NCI-H2196 (cell line): Measurements from ENCODE around the gene LPCAT3.
"Not testable (repeated sequence)": the region's sequence is repeated elsewhere in the genome, so short reads cannot be mapped to it uniquely, and the experiment has no call there.

Experiments
- DNase-seq: peaks from one replicate; lab custom pipeline; 2025; ENCODE audit not compliant: unreplicated experiment; lab: John Stamatoyannopoulos, UW

The LPCAT3 gene

DNA sequence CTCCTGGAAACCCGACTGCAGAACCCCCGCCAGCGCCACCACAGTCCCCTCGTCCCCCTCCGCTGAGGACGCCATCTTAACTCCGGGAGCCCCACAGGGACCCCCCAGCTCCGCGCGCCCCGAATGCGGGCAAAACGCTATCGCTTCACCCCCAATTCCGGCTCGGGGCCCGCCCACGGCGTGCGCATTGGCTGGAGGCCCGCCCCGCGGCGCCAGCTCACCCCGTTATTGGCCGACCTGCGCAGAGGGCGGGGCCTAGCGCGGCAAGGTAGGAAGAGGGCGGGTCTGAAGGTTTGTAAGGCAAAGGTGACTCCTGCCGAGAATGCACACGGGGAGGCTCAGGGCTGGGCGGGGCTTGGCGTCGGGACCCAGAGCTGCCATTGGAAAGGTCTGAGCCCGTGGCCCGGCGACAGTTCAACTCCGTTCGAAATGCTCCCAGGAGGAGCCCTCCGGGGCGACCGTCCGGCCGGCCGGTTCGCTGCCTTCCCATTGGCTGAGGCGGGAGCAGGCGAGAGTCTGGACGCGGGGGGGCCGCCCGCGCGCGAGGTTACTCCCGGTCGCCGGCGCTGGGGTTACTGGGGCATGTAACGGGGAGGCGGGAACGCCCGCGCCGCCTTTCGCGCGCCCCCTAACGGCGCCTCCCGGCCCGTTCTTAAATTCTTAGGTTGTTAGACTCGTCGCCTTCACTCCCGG, at the start of gene LPCAT3:
Gene LPCAT3 (minus strand): TSS at position 127 of the 693 bp plus-strand sequence. CDS start 52 bp downstream, at position 75.
- DNase-seq: peak; percentile 91

- DNase-seq: no peak
These were observed 48.8 kb upstream of the LPCAT3 start for GRCh38 chr12:7067096-7067495.

- DNase-seq: no peak
These were observed 48.3 kb upstream of the LPCAT3 start for GRCh38 chr12:7066596-7066995.

DNA sequence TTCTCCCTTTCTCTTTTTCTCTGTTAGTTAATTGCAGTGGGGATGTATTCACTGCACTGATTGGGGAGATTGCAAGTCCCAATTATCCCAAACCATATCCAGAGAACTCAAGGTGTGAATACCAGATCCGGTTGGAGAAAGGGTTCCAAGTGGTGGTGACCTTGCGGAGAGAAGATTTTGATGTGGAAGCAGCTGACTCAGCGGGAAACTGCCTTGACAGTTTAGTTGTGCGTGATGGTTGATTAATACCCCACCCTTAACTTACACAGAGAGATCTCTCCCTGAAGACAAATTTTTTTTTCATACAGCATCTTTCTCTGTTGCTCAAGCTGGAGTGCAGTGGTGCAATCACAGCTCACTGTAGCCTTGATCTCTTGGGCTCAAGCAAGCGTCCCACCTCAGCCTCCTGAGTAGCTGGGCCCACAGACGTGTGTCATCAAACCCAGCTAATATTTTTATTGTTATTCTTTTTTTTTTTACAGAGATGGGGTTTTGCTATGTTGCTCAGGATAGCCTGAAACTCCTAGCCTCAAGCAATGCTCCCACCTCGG, 46.9 kb upstream of the LPCAT3 start:
- no peak for DNase-seq

- DNase-seq: no peak
These were observed 46.2 kb upstream of the LPCAT3 start for GRCh38 chr12:7064516-7064915.

- DNase-seq: no peak
These were observed 43.3 kb upstream of the LPCAT3 start for GRCh38 chr12:7061596-7061995.

DNA sequence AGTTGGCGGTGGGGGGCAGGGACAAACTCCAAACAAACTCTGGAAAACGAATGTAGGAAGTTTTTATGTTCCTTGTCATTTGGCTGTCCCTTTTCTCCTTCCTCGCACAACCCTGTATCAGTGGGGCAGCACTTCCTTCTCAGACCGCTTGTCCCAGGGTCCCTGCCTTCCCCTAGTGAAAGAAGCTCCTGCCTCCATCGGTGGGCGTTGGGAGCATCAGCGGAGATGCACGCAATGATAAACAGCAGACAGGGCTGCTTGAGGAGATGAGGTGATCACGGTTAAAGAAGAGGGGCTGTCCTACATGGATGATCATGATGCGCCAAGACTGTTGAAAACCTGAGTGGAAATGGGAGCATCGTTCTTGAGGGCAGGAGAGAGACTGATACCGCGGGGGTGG, 42.9 kb upstream of the LPCAT3 start:
- DNase-seq: no peak

DNA sequence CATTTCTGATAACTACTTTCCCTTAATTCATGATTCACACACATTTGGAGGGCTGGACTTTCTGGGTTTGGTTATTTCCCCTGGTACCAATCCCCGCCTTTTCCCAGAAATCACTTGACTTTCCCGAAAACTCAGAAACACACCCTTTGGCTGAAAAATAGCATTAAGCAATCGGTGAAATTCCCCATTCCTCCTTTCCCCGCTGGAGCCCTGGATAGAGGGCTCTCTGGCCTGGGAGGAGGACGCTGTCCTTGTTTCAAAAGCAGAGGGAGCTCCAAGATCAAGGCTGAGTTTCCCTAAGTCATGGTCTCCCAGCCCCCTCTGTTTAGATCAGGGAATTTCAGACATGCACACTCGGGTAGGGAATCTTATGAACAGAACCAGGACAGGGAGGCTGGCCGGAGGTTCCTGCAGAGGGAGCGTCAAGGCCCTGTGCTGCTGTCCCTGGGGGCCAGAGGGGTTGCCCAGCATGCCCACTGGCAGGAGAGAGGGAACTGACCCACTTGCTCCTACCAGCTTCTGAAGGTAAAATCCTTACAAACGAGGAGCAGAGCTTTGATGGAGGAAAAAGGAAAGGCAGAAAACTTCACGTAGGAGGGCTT, 42.2 kb upstream of the LPCAT3 start, which contains the start of gene C1S:
Gene C1S (plus strand): TSS at position 366 of the 602 bp plus-strand sequence. CDS start 1,195 bp downstream, outside the sequence.
- DNase-seq: no peak

- no peak for DNase-seq
These were observed 41.5 kb upstream of the LPCAT3 start for GRCh38 chr12:7059780-7060179.

DNA sequence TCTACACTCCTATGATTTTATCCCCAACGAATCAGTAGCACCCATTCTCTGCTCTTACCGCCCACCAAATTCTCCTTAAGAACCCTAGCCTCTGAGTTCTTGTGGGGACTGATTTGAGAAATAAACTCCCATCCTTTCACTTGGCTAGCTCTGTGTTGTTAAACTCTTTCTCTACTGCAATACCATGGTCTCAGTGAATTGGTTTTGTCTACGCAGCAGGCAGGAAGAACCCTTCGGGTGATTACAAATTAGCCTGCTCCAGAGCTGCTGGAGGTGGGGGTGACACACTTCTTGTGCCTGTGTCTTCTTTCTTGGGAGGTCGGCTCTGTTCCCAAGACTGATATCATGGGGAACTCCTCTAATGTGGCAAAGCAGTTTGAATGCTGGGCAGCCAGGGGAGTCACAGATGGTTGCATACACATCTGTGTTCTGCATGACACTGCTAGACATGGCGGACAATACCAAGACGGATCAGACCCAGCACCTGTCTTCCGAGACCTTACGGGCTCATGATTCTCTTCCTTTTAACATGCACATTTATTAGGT, 40.6 kb upstream of the LPCAT3 start:
- DNase-seq: no peak

DNA sequence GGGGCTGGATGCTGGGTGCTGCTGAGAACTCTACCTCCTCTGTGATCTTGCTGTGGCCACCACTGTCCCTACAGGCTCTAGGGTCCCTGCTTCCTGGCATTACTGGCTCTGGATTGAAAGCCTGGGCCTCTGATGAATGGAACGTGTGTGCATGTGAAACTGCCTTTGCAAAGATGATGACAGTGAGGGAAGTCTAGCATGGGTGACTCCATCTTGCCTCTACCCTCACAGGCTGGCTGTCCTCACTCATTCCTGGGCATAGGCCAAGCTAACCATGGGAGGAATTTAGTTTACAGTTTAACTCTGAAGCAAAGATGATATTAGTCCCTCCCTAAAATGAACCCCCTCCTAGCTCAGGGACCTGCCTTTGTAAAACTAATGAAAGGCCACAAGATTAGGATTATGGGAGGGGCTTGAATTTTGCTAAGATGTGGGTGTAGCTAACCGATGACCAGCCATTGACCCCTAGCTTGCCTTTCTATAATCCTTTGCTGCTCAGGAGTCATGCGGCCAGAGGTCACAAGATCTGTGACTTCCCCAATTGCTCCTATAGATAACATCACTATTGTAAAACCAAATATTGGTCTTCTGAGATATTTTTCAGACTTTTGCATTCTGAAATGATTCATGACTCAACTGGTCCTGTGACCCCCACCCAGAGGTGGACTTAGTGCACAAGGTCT, 40.0 kb upstream of the LPCAT3 start:
- DNase-seq: no peak

- not testable (repeated sequence) for DNase-seq
These were observed 37.5 kb upstream of the LPCAT3 start for GRCh38 chr12:7055736-7056135.

DNA sequence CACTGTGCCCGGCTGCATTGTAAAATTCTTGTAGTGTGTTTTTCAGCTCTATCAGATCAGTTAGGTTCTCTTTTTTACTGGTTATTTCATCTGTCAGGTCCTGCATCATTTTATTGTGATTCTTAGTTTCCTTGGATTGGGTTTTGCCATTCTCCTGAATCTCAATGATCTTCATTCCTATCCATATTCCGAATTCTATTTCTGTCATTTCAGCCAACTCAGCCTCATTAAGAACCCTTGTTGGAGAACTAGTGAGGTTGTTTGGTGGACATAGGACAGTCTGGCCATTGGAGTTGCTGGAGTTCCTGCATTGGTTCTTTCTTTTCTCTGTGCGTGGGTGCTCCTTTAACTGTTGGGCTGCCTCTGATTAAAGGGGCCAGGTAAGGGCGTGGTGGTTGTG, 36.6 kb upstream of the LPCAT3 start:
- DNase-seq: no peak

GRCh38 chr12:7049973-7050372, 31.7 kb upstream of the LPCAT3 start:
- DNase-seq: not testable (repeated sequence)

DNA sequence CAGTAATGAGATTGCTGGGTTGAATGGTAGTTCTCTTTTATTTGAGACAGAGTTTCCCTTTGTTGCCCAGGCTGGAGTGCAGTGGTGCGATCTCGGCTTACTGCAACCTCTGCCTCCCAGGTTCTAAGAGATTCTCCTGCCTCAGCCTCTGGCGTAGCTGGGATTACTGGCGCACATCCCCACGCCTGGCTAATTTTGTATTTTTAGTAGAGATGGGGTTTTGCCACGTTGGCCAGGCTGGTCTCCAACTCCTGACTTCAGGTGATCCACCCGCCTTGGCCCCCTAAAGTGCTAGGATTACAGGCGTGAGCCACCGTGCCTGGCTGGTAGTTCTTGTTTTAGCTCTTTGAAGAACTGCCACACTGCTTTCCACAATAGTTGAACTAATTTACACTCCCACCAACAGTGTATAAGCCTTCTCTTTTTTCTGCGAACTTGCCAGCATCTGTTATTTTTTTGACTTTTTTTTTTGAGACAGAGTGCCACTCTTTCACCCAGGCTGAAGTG, 31.2 kb upstream of the LPCAT3 start:
- DNase-seq: not testable (repeated sequence)

DNA sequence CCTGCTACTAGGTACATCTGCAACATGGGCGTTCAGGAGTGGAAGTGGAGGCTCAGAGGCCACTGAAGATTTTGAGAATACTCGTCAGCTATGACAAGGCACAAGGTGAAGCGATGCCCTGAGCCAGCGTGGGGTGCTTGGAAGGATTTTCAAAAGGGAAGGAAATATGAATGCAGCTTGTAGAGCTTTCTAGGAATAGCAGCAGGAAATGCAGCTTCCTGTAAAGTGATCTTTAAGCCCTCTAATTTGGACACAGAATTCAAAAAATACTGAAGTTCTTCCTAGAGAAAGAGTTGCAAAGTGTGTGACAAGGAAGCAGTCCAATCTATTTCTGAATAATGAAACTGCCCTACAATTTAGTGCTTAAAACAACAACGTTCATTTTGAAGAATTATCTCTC, 29.0 kb upstream of the LPCAT3 start:
- no peak for DNase-seq

- DNase-seq: no peak
These were observed 28.3 kb upstream of the LPCAT3 start for GRCh38 chr12:7046383-7047105.

DNA sequence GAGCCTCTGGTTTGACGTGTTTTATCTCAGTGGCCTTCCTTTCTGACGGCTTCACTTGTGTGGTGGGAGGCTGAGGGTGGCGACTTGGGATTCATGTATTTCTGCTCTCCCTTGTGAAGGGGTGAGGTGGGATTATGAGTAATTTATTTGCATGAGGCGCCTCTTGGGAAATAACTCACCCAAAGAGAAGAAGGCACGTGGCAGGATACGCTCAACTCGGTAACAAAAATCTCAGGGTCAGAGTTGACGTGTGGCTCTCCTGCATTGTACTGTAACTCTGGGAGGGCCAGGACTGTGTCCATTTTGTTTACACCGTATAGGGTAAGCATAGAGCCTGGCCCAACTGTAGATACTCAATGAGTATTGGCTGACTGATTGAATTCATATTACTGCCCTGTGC, 27.6 kb upstream of the LPCAT3 start:
- no peak for DNase-seq

DNA sequence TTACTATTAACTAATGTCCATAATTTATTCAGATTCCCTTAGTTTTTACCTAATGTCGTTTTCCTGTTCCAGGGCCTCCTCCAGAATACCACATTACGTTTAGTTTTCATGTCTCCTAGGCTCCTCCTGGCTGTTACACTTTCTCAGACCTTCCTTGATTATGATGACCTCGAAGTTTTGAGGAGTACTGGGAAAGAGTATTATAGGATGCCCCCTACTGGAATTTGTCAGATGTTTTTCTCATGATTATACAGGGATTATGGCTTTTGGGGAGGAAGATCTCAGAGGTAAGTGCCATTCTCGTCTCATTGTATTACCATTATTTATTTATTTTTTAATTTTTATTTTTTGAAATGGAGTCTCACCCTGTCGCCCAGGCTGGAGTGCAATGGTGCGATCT, 24.6 kb upstream of the LPCAT3 start:
- DNase-seq: no peak

- no peak for DNase-seq
These were observed 21.1 kb upstream of the LPCAT3 start for GRCh38 chr12:7039403-7039802.

DNA sequence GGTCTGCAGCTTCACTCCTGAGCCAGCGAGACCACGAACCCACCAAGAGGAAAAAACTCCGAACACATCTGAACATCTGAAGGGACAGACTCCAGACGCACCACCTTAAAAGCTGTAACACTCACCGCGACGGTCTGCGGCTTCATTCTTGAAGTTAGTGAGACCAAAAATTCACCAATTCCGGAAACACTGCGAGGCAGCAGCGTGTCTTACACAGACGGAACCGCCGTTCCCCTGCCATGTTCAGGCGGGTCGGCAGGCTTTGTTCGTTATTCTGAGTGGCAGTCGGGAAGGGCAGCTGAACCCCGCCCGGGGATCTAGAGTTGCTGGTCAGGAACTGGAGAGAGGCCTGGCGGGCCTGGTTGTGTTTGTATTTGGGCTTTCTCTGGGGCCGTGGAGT, 20.3 kb upstream of the LPCAT3 start:
- DNase-seq: no peak
